Ovary (tissue), 3 donors: Measurements from ENCODE around the gene CDK16.

Experiments used
- CTCF ChIP-seq, 3 donors: fragments of 450-650 bp in 2 of 3; fragments of 200-600 bp in 1 of 3; IDR thresholded peaks; one replicate each; pipeline versions ENCODE4 v1.5.1 to v1.8.0; 2016 to 2022; ENCODE audit warnings: antibody characterized with exemption in 3 of 3, mild to moderate bottlenecking in 1 of 3
- POLR2A ChIP-seq: fragments of 450-650 bp; IDR thresholded peaks from one replicate; pipeline ENCODE4 v1.6.1; 2017; ENCODE audit warnings: antibody characterized with exemption, mild to moderate bottlenecking, moderate library complexity
- donor health status: DM: no; HTN: no; CAD: no.

- no peak for TF ChIP-seq CTCF (IDR thresholded peaks at IDR 0.05)
- no peak for TF ChIP-seq POLR2A
Measured at GRCh38 chrX:47215291-47215900, 3.1 kb upstream of the CDK16 start.
